ENCODE results near the gene WDR59.

DNA sequence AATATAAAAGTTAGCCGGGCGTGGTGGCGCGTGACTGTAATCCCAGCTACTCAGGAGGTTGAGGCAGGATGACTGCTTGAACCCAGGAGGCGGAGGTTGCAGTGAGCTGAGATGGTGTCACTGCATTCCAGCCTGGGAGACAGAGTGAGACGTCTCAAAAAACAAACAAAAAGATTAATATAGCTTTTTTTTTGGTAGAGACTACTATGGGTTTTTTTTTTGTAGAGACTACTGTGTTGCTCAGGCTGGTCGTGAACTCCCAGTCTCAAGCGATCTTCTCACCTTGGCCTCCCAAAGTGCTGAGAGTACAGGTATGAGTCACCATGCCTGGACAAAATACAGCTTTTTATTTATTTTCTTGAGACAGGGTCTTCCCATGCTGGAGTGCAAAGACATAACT lies 34.1 kb upstream of the WDR59 start:
- TF ChIP-seq, protein P1, sequence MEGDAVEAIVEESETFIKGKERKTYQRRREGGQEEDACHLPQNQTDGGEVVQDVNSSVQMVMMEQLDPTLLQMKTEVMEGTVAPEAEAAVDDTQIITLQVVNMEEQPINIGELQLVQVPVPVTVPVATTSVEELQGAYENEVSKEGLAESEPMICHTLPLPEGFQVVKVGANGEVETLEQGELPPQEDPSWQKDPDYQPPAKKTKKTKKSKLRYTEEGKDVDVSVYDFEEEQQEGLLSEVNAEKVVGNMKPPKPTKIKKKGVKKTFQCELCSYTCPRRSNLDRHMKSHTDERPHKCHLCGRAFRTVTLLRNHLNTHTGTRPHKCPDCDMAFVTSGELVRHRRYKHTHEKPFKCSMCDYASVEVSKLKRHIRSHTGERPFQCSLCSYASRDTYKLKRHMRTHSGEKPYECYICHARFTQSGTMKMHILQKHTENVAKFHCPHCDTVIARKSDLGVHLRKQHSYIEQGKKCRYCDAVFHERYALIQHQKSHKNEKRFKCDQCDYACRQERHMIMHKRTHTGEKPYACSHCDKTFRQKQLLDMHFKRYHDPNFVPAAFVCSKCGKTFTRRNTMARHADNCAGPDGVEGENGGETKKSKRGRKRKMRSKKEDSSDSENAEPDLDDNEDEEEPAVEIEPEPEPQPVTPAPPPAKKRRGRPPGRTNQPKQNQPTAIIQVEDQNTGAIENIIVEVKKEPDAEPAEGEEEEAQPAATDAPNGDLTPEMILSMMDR (IDR thresholded peaks at IDR 0.05), result no peak
- TF ChIP-seq POLR2A (IDR thresholded peaks at IDR 0.05), result no peak

All from heart left ventricle (tissue), 13 donors.